K562 (cell line): ENCODE measurements around the gene PITX1. TPM values are rescaled to one million over a fixed set of nuclear protein-coding genes. Genes with fewer than 3 reads are reported as not detected.

Experiments used
- ATAC-seq: fragments of 200-7000 bp; cut with Tn5 transposase; 3 replicates; pipeline ENCODE4 v1.9.1; 2020; ENCODE audit warnings: moderate library complexity
- BruUV-seq: library from RNA; stranded (reverse); fragments of 400-500 nt; replicated peaks from 2 replicates; lab custom pipeline; 2021; lab: Mats Ljungman, UMichigan
- CTCF ChIA-PET: fragments of 300-600 bp; formaldehyde crosslinking; extraction: SDS; loops from one replicate; lab custom pipeline; 2021; ENCODE audit warnings: low intra/inter-chr PET ratio; lab: Yijun Ruan, JAX
- POLR2A ChIA-PET: fragments of 300-600, 350-650 bp; sonication (Branson Sonifier 250); formaldehyde crosslinking; extraction: SDS; loops from one replicate; lab custom pipeline; 2021; ENCODE audit warnings: antibody characterized with exemption, inconsistent platforms; lab: Yijun Ruan, JAX
- DNase-seq, 4 experiments: peaks; one replicate each; pipeline versions ENCODE4 v3.0.0 to v3.0.0-alpha.2; 2011 to 2018; ENCODE audit warnings: low spot score in 3 of 4, mixed read lengths in 3 of 4; ENCODE audit errors: extremely low read depth in 1 of 4
- FAIRE-seq: peaks from 2 replicates; lab custom pipeline; 2011; peaks lifted over from hg19 to GRCh38; lab: Jason Lieb, UNC
- H2AFZ ChIP-seq: 2 replicates; pipeline ENCODE4 v1.6.0; 2011; ENCODE audit warnings: low read depth, low read length, control low read depth, inconsistent platforms
- H3K27ac ChIP-seq: fragments of 200-600 bp; 3 replicates; pipeline ENCODE4 v1.8.0; 2011; ENCODE audit warnings: low read depth, mild to moderate bottlenecking, control low read depth, inconsistent platforms, low read length, moderate library complexity, mixed read lengths; ENCODE audit errors: extremely low read depth
- H3K27me3 ChIP-seq, 2 experiments: fragments of 300-600 bp in 1 of 2; 2 replicates in 1 of 2; 3 replicates in 1 of 2; pipeline versions ENCODE4 v1.6.0 to v1.8.0; 2011; ENCODE audit warnings: inconsistent platforms in 2 of 2, low read length in 2 of 2, mild to moderate bottlenecking in 1 of 2, mixed read lengths in 1 of 2, moderate library complexity in 1 of 2; ENCODE audit not compliant: control insufficient read depth in 2 of 2, insufficient read depth in 2 of 2
- H3K36me3 ChIP-seq: fragments of 300-600 bp; 3 replicates; pipeline ENCODE4 v1.8.0; 2011; ENCODE audit warnings: mild to moderate bottlenecking, low read length, inconsistent platforms; ENCODE audit not compliant: control insufficient read depth, insufficient read depth
- H3K4me1 ChIP-seq, 2 experiments: fragments of 200-600 bp in 1 of 2; replicated peaks in 1 of 2; 2 replicates in 1 of 2; 3 replicates in 1 of 2; pipeline versions ENCODE4 v1.5.1 to v1.8.0; 2011; ENCODE audit warnings: inconsistent platforms in 2 of 2, low read length in 2 of 2, mild to moderate bottlenecking in 1 of 2, mixed read lengths in 1 of 2, moderate library complexity in 1 of 2; ENCODE audit not compliant: control insufficient read depth in 2 of 2, insufficient read depth in 2 of 2
- H3K4me2 ChIP-seq: 2 replicates; pipeline ENCODE4 v1.6.1; 2011; ENCODE audit warnings: low read length, control low read depth, inconsistent platforms, mixed read lengths; ENCODE audit not compliant: insufficient read depth
- H3K4me3 ChIP-seq: fragments of 200-600 bp; sonication (generic), shearing (Covaris generic); 2 replicates; pipeline ENCODE4 v1.5.1; 2016; ENCODE audit warnings: control low read depth, inconsistent platforms
- H3K79me2 ChIP-seq: fragments of 200-600 bp; 3 replicates; pipeline ENCODE4 v1.8.0; 2011; ENCODE audit warnings: low read length, inconsistent platforms; ENCODE audit not compliant: control insufficient read depth, insufficient read depth
- H3K9ac ChIP-seq, 2 experiments: 2 replicates each; pipeline versions ENCODE4 v1.6.0 to v1.6.1; 2011; ENCODE audit warnings: low read depth in 2 of 2, low read length in 2 of 2, control low read depth in 1 of 2, inconsistent platforms in 1 of 2, mild to moderate bottlenecking in 1 of 2, mixed read lengths in 1 of 2; ENCODE audit not compliant: insufficient read depth in 1 of 2
- H3K9me1 ChIP-seq: one replicate; pipeline ENCODE4 v1.6.0; 2011; ENCODE audit warnings: inconsistent platforms, mild to moderate bottlenecking, low read length, moderate library complexity; ENCODE audit not compliant: control insufficient read depth, insufficient read depth
- H3K9me3 ChIP-seq: replicated peaks from 2 replicates; pipeline ENCODE4 v1.5.1; 2011; ENCODE audit warnings: low read depth, low read length, inconsistent platforms; ENCODE audit not compliant: control insufficient read depth, insufficient read depth
- H4K20me1 ChIP-seq: replicated peaks from 2 replicates; pipeline ENCODE4 v1.6.1; 2011; ENCODE audit warnings: low read length, inconsistent platforms, mixed read lengths; ENCODE audit not compliant: control insufficient read depth, insufficient read depth
- TAF1 ChIP-seq: IDR thresholded peaks from 2 replicates; pipeline ENCODE4 v1.6.1; 2011; ENCODE audit warnings: mild to moderate bottlenecking, low read length, moderate library complexity; ENCODE audit not compliant: insufficient read depth, control insufficient read depth, severe bottlenecking; ENCODE audit errors: extremely low read depth
- WGBS: fragments of 100-300 bp; shearing (Covaris generic); methylation state at CpG from one replicate; pipeline ENCODE4 v1.1.6; 2016; ENCODE audit warnings: low coverage, mixed read lengths; ENCODE audit not compliant: insufficient coverage; ENCODE audit errors: missing lambda C conversion rate; 5-methylcytosine and 5-hydroxymethylcytosine counted together
- in situ Hi-C: fragments of 300-500 bp; cut with MboI; formaldehyde crosslinking; loops from 4 replicates; pipeline ENCODE4 v1.15.0; 2018; ENCODE audit warnings: inconsistent platforms, mixed read lengths
- intact Hi-C: fragments of 100-400 bp; cut with micrococcal nuclease; formaldehyde crosslinking; loops from 2 replicates; pipeline ENCODE4 v1.14.2; 2022
- polyA plus RNA-seq, 8 experiments: library from polyadenylated mRNA; depleted of rRNA in 4 of 8; stranded (reverse) in 5 of 8; unstranded in 3 of 8; fragments of >200 nt; fragmentation: Nextera tagmentation in 2 of 8; fragmentation: Illumina TruSeq in 1 of 8; extraction: Ambion mirVana in 2 of 8; extraction: Trizol in 1 of 8; gene quantifications; 2 replicates each; pipeline versions ENCODE4 v1.2.1 to v1.2.3, GENCODE V29; 2011 to 2014; ENCODE audit warnings: inconsistent platforms in 1 of 8, missing spikeins in 1 of 8
- total RNA-seq, 7 experiments: library from RNA; depleted of rRNA in 6 of 7; stranded (reverse); fragments of >200 nt in 6 of 7; fragmentation: Illumina TruSeq in 2 of 7; extraction: Trizol in 2 of 7; gene quantifications; 2 replicates each; pipeline versions ENCODE4 v1.2.1 to v1.2.3, GENCODE V29; 2011 to 2021; ENCODE audit warnings: low replicate concordance in 1 of 7
- TF ChIP-seq, protein P1 (sequence below): sonication (generic); formaldehyde crosslinking; IDR thresholded peaks from 2 replicates; pipeline ENCODE4 v1.8.1; 2023; ENCODE audit warnings: mild to moderate bottlenecking, missing genetic modification reagents
- TF ChIP-seq, protein P2 (sequence below), 3 experiments: IDR thresholded peaks in 2 of 3; conservative IDR thresholded peaks in 1 of 3; 2 replicates each; pipeline ENCODE4 v1.5.1; 2011 to 2012; ENCODE audit warnings: low read length in 3 of 3, mild to moderate bottlenecking in 3 of 3, control low read depth in 2 of 3, improper control_type of control experiment in 1 of 3, inconsistent platforms in 1 of 3, low read depth in 1 of 3, mixed read lengths in 1 of 3, moderate library complexity in 1 of 3; ENCODE audit not compliant: insufficient read depth in 2 of 3

PITX1 gene
- total and polyA plus RNA-seq, 9 of the 15 experiments (the other 6 are each of a cell fraction or from before 2014, with no cell fraction given) = 0.13 to 88.2 (median 24.9) TPM

DNA sequence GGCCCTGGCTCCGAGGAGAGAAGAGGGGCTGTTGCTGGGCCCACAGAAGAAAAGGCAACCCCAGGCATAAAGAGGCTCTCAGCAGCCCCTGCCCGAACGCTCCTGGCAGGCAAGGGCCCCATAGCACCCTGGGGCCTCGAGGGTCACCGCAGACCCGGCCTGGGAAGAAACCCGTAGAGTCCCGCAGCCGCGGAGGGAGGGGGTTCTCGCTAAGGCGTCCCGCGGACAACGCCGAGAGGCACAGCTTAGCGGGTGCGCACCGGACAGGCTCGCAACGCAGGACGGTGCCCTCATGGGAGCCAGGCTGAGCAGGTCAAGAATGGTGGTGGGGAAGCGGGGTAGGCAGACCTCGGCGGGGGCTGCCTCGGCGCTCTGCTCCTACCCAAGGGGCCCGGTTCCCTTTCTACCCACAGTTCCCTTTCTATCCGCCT is 6.7 kb downstream of the PITX1 start (continued):
- TF ChIP-seq, protein P1, sequence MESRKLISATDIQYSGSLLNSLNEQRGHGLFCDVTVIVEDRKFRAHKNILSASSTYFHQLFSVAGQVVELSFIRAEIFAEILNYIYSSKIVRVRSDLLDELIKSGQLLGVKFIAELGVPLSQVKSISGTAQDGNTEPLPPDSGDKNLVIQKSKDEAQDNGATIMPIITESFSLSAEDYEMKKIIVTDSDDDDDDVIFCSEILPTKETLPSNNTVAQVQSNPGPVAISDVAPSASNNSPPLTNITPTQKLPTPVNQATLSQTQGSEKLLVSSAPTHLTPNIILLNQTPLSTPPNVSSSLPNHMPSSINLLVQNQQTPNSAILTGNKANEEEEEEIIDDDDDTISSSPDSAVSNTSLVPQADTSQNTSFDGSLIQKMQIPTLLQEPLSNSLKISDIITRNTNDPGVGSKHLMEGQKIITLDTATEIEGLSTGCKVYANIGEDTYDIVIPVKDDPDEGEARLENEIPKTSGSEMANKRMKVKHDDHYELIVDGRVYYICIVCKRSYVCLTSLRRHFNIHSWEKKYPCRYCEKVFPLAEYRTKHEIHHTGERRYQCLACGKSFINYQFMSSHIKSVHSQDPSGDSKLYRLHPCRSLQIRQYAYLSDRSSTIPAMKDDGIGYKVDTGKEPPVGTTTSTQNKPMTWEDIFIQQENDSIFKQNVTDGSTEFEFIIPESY (CRISPR knock-in tag) = peak; percentile 97
- TF ChIP-seq, all 486 proteins: peak for 6

DNA sequence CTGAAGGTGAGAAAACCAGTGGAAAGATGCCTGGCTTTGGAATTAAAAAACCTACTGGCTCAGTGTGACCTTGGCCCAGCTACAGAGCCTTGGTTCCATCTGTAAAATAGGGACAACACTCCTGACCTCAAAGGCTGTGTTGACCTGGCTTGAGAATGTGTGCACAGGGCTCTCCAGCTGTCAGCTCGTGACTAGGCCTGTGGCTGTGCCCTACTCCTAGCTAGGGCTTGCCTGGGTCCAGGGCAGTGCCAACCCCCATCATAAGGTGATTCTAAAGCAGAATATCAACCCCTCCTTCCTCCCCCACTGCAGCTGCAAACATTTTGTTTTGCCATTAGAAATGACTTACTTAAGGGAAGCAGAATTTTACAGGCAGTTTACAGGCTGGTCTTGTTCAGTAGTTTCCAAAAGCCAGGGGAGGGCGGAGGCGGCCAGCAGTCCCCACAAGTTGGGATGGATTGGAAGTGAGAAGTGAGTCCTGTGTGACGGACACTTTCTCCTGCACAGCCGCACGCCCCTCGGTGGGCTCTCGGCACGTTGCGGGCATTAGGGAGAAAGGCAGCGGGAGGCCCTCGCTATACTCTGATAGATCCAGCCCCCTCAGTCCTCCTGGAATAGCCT is 7.3 kb downstream of the PITX1 start:
- no peak overlapping the region; the same call in 2 of the 3 replicates for H3K27ac ChIP-seq
- 82% methylated on average over 10 of the region's 12 CpGs for WGBS

More for the DNA sequence above, 7.3 kb downstream of the PITX1 start:
- ChIA-PET POLR2A (interaction anchor here (0.5 to 2.8 kb wide), 9 partner anchors 8 to 485 kb away, joined by 3 to 35 read pairs (median 4); no protein-coding TSS in a partner anchor), CTCF (no interaction called here)
- H3K9me1 ChIP-seq = no peaks in the 10 kb centered on the region
- FAIRE-seq (peak; percentile 37), ATAC-seq (peak; percentile 11), DNase-seq (no peak)
- TF ChIP-seq TAF1 = no peak
- TF ChIP-seq, protein P2, sequence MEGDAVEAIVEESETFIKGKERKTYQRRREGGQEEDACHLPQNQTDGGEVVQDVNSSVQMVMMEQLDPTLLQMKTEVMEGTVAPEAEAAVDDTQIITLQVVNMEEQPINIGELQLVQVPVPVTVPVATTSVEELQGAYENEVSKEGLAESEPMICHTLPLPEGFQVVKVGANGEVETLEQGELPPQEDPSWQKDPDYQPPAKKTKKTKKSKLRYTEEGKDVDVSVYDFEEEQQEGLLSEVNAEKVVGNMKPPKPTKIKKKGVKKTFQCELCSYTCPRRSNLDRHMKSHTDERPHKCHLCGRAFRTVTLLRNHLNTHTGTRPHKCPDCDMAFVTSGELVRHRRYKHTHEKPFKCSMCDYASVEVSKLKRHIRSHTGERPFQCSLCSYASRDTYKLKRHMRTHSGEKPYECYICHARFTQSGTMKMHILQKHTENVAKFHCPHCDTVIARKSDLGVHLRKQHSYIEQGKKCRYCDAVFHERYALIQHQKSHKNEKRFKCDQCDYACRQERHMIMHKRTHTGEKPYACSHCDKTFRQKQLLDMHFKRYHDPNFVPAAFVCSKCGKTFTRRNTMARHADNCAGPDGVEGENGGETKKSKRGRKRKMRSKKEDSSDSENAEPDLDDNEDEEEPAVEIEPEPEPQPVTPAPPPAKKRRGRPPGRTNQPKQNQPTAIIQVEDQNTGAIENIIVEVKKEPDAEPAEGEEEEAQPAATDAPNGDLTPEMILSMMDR (IDR thresholded peaks at IDR 0.05 in 2 of 3, conservative IDR thresholded peaks at IDR 0.05 in 1 of 3; ENCODE audit: insufficient read depth in 2 of 3, low read depth in 1 of 3, low read length in 3 of 3) = 0 out of 6 replicates have a peak, but pooled peaks of 1 of the 3 experiments have one; percentile 9
- intact Hi-C loops (no loop called here), in situ Hi-C loops (no loop called here)
- H2AFZ ChIP-seq = no peak overlapping the region
- peaks cover 7 to 54% of the 10 kb centered on the region in 2 experiments; a peak in 4 of 5 replicates for H3K4me1 ChIP-seq
- no peaks in the 10 kb centered on the region for H3K27me3 ChIP-seq
- H3K4me3 ChIP-seq = no peak overlapping the region
- H3K79me2 ChIP-seq = peaks cover 44% of the 10 kb centered on the region
- H4K20me1 ChIP-seq = peaks cover 10% of the 10 kb centered on the region; the same call in 1 of the 2 replicates
- H3K9me3 ChIP-seq = no peaks in the 10 kb centered on the region; the same call in 1 of the 2 replicates
- BruUV-seq = no TSS peak
- peak overlapping the region in 1 of 2 experiments; percentile 84; a peak in 2 of 4 replicates for H3K9ac ChIP-seq
- H3K4me2 ChIP-seq = no peak overlapping the region
- H3K36me3 ChIP-seq = peaks cover 51% of the 10 kb centered on the region
